Bone marrow (tissue), 2 donors: ENCODE data around the gene C12orf42.

Source experiments
- DNase-seq, 2 donors: peaks; one replicate each; lab custom pipeline; 2025; lab: John Stamatoyannopoulos, UW

The C12orf42 gene

DNA sequence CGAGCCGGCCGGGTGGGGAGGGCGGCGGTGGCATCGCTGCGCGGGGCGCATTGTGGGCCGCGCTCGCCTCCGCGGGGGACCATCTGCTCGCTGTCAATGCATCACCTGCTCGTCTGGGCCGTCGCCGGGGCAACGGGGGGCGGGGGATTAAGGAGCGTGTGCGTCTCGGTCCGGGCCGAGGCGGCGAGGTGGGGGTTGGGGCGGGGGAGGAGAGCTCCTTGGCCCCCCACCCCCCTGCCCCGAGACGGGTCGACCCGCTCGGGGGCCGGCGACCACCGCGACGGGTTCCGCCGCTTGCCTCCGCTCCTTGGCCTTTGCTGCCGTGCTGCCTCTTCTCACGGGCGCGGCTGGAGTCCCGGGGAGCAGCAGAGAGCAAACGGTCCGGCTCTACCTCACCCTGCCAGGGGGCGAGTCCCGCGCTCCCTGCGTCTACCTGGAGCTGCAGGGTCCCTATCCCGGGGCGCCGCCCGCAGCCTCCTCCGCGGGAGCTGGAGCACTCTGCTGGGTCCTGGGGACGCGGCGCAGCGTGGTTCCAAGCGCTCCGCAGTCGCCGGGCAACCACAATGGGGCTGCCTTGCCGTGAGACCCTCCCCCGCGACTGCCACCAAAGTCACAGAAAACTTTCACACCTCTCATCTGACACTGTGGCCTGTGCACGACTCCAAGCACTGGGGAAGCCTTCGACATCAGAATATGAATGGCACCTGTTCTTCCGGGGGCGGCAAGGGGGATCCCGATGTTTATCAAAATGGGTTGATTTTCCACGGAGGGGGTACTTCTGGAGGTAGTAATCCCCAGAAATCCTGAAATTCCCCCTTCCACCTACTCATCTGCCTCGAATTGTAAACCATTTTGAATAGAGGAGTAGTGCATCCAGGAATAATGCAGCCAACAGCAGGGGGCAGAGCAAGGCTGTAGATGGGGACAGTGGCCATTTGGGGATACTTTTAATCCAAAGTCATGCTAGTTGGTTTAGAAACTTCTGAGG, at the start of gene C12orf42:
TSS of gene C12orf42 (minus strand) at position 500 of the 988 bp plus-strand sequence. CDS start 17,542 bp downstream, outside the sequence.
- DNase-seq, result no peak

DNA sequence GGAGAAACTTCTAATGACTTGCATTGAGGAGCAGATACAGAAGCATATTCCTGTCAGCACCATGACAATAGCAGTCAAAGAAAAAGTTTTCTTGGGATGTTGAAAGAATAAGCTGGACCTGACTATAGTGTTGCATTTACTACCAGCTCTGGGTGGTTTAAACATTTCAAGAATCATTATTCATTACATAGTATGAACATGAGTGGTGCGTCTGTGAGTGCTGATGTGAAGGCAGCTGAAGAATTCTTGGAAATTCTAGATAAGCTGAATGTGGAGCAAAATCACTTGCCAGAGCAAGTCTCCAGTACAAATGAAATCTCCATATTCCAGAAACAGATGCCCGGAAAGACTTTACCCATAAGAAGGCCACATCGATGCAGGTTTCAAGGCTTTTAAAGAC, 46.3 kb upstream of the C12orf42 start:
- DNase-seq, result no peak

DNA sequence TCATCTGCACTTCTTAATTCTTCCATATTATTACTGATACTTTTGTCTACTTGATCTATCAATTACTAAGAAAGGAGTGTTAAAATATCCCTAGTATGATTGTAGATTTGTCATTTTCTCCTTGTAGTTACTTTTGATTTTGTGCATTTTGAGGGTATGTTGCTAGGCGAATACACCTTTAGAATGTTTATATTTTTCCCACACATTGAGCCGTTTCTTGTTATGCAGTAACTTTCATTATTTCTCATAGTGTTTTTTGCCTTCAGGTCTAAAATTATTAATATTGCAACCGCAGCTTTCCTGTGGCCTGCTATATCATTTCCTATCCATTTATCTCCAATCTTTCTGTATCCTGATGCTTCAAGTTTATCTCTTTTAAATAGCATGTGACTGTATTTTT, 44.6 kb upstream of the C12orf42 start:
- DNase-seq, result no peak

DNA sequence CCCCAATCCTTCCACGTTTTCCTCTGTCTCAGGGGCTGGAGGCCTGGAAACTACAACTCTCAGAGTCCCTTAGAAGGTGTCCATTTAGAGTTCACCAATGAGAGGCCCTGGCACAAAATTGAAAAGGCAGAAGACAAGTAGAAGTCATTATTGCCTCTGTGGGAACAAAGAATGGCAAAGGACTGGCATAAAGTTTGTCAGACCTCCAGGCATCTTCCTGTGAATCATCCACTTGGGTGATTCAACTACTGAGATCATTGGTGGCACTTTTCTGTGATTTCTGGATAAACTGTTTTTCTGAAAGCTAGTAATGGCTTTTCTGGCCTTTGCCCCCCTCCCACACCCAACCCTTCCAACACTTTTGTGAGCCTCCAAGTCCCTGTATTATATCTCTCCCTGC, 42.6 kb upstream of the C12orf42 start:
- DNase-seq, result no peak

DNA sequence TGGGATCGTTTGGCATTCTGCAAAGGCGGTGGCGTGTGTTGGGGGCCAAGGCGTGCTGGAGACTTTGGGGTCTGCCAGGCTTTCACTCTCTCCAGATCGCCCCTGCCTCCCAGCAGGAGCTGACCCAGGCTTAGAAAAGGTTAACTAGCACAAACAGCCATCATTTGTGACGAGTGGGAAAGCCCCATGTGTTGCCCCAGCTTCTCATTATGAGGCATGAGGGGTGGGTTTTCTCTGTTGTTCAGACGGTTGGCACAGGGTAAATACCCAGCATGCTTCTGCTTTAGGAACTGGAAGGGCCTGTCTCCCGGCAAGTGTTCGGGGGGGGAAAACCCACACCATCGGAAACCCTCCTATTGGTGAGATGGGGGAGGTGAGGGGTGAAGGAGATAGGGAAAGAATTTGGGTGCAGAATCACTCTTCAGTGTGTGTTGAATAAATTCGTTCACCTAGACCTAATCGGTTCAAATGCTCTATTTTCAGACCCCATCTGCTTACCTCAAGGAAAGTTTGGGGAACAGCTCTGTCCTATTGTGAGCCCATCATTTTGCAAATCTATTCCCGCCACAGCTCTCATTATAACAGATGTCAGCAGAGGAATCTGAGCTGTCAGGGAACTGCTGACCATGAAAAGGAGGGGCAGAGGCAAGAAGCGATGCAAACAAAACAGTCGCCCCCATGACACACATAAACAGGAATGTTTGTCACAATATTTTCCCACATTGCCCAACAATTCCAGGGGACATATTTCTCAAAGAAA, 34.7 kb upstream of the C12orf42 start:
- DNase-seq, result no peak

DNA sequence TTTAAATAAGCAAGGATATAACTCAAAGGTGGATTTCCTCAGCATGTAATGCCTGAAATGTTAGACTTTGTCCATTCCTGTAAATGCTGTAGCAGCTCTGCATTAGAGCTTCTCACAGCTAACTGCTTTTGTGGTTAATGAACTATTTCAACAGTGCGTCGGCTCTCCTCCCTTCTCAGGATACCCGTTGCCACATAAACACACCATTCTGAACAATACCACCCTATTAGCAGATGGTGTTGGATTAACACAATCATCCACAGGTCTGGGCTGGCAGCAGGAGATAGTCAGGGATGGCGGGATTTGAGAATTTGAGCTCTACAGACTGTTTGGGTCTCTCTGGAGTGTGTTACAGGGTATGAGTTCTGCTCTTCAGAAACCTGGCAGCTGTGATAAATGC, 33.5 kb upstream of the C12orf42 start:
- no peak for DNase-seq

DNA sequence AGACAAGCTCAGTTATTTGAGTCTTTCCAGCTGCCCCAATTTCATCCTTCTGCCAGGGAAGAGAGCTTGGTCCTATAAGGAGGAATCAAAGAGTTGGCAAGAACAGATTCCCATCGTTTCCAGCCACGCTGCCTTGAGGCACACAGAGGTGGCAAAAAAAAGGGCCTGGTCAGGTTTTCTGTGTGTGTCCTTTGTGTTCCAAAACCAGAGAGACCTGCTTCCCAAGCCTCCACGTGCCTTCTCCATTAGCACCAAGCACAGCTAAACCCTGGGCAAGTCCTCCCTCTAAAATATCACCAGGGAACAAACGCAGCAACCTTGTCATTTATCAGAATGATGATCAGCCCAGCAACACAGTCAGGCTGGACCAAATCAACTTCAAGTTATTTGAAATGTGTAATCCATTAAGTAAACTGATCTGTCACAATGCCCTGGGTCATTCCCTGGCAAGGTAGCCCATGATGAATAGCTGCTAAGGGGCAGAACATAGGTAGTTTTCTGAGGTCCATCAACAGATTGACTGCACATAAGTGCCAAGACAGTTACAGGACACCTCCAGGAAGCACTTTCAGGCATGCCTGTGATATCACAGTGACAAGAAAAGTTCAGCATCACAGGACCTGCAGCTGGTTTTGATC, 28.6 kb upstream of the C12orf42 start:
- DNase-seq, result no peak

DNA sequence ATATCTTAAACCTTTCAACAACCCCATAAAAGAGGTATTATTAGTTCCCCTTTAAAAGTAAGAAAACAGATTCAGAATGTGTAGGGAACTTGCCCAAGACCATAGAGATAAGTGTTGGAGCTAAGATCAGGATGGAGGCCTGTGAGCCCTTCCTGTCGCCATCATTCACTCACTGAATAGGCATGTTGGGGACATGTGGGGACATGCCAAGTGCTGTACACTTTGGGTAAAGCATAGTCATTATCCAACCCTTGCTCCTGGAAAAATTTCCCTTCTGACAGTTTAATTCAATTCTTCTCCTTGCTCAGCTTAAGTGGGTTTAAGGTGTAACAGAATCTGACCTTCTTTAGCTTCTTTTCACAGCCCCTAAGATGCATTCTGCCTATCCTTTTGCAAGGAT, 28.0 kb upstream of the C12orf42 start:
- no peak for DNase-seq

DNA sequence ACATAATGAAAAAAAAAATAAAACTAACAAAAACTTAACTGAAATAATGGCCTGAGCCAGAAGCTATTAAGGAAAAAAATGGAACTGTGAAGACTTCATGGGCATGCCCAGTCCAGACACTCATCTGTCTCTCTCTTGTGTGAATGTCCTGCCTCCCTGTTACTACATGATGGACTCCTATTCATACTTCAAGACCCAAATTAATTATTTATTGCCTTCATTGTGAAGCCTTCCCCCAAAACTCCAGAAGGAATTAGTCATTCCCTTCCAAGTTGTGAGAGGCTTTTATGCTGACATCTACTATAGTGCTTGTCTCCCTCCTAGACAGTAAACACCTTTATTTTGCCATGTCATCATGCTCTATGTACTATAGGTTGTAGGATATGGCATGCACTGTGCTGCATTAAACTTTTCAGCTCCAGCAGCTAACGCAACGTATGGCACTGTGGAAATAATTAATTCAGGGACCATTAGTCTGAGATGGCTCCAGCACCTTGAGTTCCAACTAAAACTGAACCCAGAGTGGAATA, 25.0 kb upstream of the C12orf42 start:
- DNase-seq, result no peak

DNA sequence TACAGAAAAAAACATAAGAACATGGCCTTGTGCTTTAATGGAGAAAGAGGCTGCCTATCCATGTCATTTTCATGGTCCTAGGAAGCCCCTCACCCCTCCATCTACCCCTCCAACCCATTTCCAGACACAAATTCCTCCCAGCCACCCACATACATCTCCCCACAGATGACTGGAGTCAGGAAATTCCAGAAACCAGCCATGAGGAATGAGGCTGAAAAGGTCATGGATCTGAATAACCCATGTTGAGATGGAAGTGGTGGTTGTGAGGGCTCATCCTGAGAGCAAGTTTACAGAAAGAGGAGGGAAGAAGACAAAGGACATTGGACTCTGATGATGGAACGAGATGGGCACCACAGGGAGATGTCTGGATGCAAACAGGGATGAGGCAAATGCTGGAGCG, 23.9 kb upstream of the C12orf42 start:
- DNase-seq, result no peak

DNA sequence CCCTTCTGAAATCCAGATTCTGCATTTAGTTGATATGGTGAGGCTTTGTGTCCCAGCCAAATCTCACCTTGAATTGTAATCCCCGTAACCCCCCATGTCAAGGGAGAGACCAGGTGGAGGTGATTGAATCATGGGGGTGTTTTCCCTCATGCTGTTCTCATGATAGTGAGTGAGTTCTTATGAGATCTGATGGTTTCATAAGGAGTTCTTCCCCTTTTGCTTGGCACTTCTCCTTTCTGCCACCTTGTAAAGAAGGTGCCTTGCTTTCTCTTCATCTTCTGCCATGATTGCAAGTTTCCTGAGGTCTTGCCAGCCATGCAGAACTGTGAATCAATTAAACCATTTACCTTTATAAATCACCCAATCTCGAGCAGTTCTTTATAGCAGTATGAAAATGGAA, 23.1 kb upstream of the C12orf42 start:
- DNase-seq, result no peak

DNA sequence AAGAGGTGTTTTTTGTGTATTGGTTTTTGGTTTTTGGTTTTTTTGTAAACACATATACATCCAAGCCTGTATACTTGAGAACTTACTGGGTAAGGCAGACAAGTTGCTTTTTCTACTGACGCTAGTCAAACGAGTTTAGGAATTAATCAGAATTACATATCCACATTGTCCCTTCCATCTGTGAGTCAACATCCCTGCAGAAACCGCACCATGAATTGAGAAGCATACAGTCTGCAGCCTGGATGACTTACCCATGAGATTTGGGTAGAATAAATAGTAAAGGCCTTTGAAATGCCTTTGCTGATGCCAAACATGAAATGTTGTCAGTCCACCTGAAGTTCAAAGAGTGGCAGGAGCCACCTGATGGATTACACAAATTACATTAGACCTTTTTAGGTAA, 21.4 kb upstream of the C12orf42 start:
- DNase-seq, result no peak

DNA sequence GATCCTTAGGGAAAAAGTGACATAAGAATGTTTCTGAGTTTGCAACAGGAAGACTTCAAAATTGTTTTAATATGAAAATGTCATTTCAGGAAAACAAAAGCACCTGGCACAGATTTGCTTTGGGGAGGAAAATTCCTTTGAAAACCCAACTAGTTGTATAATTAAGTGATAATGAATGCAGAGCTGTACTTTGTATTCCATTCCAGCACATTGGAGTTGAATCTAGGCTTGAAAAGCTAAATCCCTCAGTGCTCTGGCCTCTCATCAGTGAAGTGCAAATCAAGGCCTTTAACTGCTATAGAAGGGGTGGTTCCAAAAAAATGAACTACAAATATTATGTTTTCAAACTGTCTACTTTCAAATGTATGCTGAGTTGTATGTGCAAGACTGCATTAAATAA, 19.6 kb upstream of the C12orf42 start:
- DNase-seq, result no peak

DNA sequence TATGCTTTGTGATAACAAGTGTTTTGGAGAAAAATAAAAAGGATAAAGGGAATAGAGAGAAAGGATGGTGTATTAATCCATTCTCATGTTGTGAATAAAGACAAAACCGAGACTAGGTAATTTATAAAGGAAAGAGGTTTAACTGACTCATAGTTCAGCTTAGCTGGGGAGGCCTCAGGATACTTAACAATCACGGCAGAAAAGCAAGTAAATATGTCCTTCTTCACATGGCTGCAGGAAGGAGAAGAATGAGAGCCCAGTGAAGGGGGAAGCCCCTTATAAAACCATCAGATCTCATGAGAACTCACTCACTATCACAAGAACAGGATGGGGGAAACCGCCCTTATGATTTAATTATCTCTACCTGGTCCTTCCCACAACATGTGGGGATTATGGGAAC, 18.1 kb upstream of the C12orf42 start:
- no peak for DNase-seq

DNA sequence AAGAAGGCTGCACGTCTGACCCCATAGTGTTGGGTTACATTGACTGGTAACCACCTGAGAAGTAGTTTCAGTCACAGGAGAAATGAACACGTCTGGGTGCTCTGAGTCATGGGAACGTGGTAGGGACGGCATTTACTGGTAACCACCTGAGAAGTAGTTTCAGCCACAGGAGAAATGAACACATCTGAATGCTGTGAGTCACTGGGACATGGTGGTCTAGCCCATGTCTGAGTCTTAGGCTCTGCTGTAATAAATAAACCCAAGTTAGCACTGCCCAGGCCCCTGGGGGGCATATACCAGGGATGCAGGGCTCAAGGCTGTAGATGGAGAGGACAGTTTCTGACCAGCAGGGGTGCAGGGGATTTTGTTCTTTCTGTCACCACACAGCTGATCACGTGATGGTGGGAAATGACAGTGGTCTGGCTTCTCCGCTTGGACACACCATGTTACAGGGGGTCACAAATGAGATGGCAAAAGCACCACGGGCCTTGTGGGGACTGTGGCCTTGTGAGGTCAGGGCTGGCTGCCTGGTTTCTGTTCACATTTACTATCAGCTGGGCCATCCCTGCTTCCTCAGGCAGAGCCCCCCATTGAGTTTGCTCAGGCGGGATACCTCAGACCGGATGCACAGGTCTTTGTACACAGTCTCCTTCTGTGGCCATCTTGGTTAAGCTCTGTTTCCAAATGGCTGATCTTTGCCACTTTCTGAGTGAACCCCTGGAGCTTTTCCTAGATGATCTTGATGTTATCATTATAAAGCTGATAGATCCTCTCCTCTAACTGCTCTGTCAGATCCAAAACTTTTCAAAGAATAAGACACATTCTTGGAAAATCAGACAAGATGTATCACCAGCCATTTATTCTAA, 9.8 kb upstream of the C12orf42 start:
- DNase-seq, result no peak

DNA sequence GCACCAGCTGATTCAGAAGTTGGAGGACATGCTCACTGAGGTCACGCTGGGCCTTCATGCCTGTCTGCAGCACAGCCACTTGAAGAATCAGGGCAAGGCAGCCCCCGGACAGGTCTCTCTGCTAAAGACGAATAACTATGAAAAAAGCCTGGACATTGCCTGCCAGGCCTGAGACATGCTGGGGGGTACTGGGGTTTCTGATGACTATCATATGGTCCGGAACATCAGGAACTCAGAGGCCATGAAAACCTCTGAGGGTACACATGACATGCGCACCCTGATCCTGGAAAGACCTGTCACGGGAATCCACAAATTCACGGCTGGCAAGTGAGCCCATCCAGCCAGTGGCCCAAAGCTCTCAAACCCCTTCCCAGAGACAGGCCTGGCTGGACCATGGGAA, 8.8 kb upstream of the C12orf42 start:
- DNase-seq, result no peak

DNA sequence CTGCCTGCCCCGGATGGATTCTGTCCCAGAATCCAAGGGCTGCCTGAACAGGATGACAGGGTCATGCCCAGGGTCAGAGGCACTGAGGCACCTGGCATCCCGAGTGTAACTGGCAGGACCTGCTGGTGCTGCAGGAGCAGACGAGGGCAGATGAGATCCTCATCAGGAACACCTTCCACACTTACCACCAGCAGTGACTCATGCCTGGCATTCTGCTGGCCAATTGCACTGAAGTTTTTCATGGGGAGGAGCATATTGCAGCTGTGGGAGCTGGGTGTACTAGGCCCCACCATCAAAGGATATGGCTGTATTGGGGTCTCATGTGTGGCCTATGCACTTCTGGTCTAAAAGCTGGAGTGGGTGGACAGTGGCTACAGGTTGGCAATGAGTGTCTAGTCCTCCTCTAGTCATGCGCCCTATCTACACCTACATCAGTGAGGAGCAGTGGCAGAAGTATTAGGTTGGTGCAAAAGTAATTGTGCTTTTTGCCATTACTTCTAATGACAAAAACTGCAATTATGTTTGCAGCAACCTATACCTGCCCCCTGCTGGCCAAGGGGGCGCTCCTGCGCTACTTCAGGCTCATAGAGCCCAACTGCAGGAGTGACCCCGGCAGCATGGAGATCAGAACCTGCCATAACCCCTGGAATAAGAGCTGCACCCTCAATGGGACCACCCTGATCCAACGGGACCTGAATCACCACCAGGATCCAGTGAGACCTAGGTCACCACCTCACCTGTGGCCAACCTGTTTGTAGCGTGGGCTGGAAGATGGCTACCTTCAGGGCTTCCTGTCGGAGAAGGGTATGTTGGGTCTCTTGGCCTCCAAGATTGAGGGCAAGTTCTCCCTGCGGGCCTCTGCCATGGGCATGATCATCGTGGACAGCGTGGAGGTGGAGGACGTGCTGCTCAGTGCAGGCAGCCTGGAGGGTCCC, 8.0 kb upstream of the C12orf42 start:
- no peak for DNase-seq

DNA sequence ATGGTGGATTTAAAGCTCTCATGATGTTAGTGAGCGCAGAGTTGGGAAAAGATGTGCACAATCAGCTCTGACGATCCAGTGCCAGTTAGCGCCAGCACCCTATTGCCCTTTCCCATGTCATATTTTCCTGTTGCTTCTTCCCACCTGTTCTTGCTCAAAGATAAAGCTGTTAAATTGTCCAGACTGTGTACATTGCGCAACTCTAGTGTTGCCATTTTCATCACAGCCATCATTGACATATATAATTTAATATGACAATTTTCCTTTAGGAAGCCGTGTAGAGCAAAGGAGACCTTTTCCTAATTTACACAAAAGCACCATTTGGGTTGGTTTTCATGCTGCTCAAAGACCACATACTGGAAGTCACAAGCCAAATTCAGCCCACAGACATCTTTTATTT, 5.7 kb upstream of the C12orf42 start:
- no peak for DNase-seq

DNA sequence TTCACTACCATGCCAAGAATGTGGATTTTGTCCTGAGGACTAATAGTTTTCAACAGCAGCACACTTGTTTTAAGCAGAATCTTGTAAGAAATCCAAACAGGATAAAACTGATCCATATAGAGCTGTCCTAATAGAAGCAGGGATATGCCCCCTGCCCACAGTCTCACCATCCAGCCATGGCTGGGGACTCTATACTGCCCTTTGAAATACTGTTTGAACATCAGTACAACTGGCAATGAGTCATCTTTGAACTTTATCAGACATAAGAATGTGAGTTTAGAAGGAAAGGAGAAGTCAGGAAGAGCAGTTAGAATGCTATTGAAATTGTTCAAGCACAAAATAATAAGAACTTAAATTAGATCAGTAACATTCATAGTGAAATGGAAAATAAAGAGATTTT, 3.8 kb upstream of the C12orf42 start:
- DNase-seq, result no peak

DNA sequence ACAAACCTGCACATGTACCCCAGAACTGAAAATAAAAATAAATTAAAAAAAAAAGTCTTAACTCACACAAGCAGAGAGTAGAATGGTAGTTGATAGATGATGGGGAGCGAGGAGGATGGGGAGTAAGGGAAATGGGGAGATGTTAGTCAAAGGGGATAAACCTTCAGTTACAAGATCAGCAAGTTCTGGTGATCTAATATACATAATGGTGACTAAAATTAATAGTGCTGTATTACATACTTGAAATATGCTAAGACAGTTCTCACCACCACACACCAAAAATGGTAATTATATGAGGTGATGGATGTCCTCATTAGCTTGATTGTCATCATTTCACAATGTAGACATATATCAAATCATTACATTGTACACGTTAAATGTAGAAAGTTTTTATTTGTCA, 3.2 kb upstream of the C12orf42 start:
- no peak for DNase-seq
